Upper lobe of left lung (tissue), 6 donors: Measurements from ENCODE around the gene CENPM. TPM values are rescaled to one million over a fixed set of nuclear protein-coding genes. Genes with fewer than 3 reads are reported as not detected.

Experiments used
- ATAC-seq, 2 donors: fragments of 200-7000 bp; cut with Tn5 transposase; one replicate each; pipeline ENCODE4 v1.9.1; 2022; ENCODE audit warnings: mild to moderate bottlenecking in 2 of 2, moderate library complexity in 2 of 2; ENCODE audit not compliant: low FRiP score in 2 of 2
- DNase-seq, 2 donors: peaks; one replicate each; pipeline ENCODE4 v3.0.0-alpha.2; 2019 to 2020
- H3K27ac ChIP-seq, 4 donors: fragments of 200-600 bp; sonication (generic); one replicate each; pipeline ENCODE4 v1.5.1; 2016 to 2019
- H3K27me3 ChIP-seq, 4 donors: fragments of 200-600 bp; sonication (generic); one replicate each; pipeline ENCODE4 v1.5.1; 2017 to 2019
- H3K36me3 ChIP-seq, 4 donors: fragments of 200-600 bp; sonication (generic); one replicate each; pipeline ENCODE4 v1.5.1; 2016 to 2019
- H3K4me1 ChIP-seq, 4 donors: fragments of 200-600 bp; sonication (generic); one replicate each; pipeline ENCODE4 v1.5.1; 2018 to 2019
- H3K4me3 ChIP-seq, 4 donors: fragments of 200-600 bp; sonication (generic); one replicate each; pipeline ENCODE4 v1.5.1; 2017 to 2019; ENCODE audit warnings: mild to moderate bottlenecking in 2 of 4, moderate library complexity in 1 of 4
- H3K9me3 ChIP-seq, 4 donors: fragments of 200-600 bp; sonication (generic); one replicate each; pipeline ENCODE4 v1.5.1; 2018 to 2019
- CTCF ChIP-seq, 6 experiments: fragments of 450-650 bp in 4 of 6; fragments of 200-600 bp in 2 of 6; sonication (generic) in 2 of 6; IDR thresholded peaks; one replicate each; pipeline ENCODE4 v1.5.1; 2016 to 2019; ENCODE audit warnings: antibody characterized with exemption in 6 of 6
- EP300 ChIP-seq, 4 donors: sonication (generic); formaldehyde crosslinking; IDR thresholded peaks; one replicate each; pipeline ENCODE4 v1.5.1; 2017; ENCODE audit warnings: antibody characterized with exemption in 4 of 4, control low read depth in 2 of 4
- POLR2A ChIP-seq, 4 donors: fragments of 450-650 bp; IDR thresholded peaks; one replicate each; pipeline ENCODE4 v1.5.1; 2016 to 2017; ENCODE audit warnings: antibody characterized with exemption in 4 of 4, mild to moderate bottlenecking in 2 of 4
- POLR2AphosphoS5 ChIP-seq, 2 donors: sonication (generic); formaldehyde crosslinking; IDR thresholded peaks; one replicate each; pipeline ENCODE4 v1.5.1; 2017; ENCODE audit warnings: antibody characterized with exemption in 2 of 2
- WGBS, 2 donors: methylation state at CpG; one replicate each; pipeline ENCODE4 v1.1.5; 2017 to 2018; 5-methylcytosine and 5-hydroxymethylcytosine counted together
- total RNA-seq, 6 donors: library from RNA; depleted of rRNA in 4 of 6; stranded (reverse); fragments of >200 nt in 4 of 6; gene quantifications; one replicate each; pipeline versions ENCODE4 v1.1.0 to v1.2.1, GENCODE V29; 2016 to 2021
- donor health status: DM: no; HTN: no; CAD: no; lungs with moderate emphysema.
- donor health status: DM: no; HTN: yes; CAD: no; lungs with severe emphysema.

The CENPM gene
- total RNA-seq, 6 donors from 2014 or later: 1.9 to 9.9 (median 7.3) TPM; not detected in 1

GRCh38 chr22:41902932-41903421 is 44.0 kb downstream of the CENPM start:
- peaks cover 34 to 98% (median 85%) of the 10 kb centered on the region in 4 donors for H3K36me3 ChIP-seq
- no peak for ATAC-seq
- peaks cover 0 to 4% (median 0%) of the 10 kb centered on the region in 4 donors for H3K4me1 ChIP-seq
- no peak overlapping the region for H3K4me3 ChIP-seq
- no peaks in the 10 kb centered on the region for H3K27me3 ChIP-seq
- WGBS, 2 donors: 86 to 100% methylated on average over 2 to 8 of the region's 15 CpGs
- no peaks in the 10 kb centered on the region for H3K9me3 ChIP-seq
- no peak overlapping the region for H3K27ac ChIP-seq
- peak in 1 of 2 donors; percentile 66 for DNase-seq
- no peak for TF ChIP-seq EP300 (IDR thresholded peaks at IDR 0.05)
- TF ChIP-seq CTCF (IDR thresholded peaks at IDR 0.05): no peak
- no peak for TF ChIP-seq POLR2A (IDR thresholded peaks at IDR 0.05)
- TF ChIP-seq POLR2AphosphoS5 (IDR thresholded peaks at IDR 0.05): no peak

GRCh38 chr22:41902016-41902415 is 44.9 kb downstream of the CENPM start:
- H3K27me3 ChIP-seq: no peaks in the 10 kb centered on the region
- DNase-seq: no peak
- H3K36me3 ChIP-seq: peaks cover 42 to 100% (median 91%) of the 10 kb centered on the region in 4 donors
- ATAC-seq: no peak
- H3K4me3 ChIP-seq: no peak overlapping the region
- H3K27ac ChIP-seq: no peak overlapping the region
- WGBS, 2 donors: 93 to 96% methylated on average over 7 of the region's 7 CpGs
- H3K9me3 ChIP-seq: no peaks in the 10 kb centered on the region
- TF ChIP-seq POLR2AphosphoS5 (IDR thresholded peaks at IDR 0.05) (no peak), POLR2A (IDR thresholded peaks at IDR 0.05) (no peak), CTCF (IDR thresholded peaks at IDR 0.05) (no peak), EP300 (IDR thresholded peaks at IDR 0.05) (no peak)
- H3K4me1 ChIP-seq: no peaks in the 10 kb centered on the region

- Histone ChIP-seq H3K36me3 (peaks cover 38 to 100% (median 97%) of the 10 kb centered on the region in 4 donors), H3K9me3 (no peaks in the 10 kb centered on the region), H3K4me1 (no peaks in the 10 kb centered on the region), H3K4me3 (no peak overlapping the region), H3K27ac (no peak overlapping the region), H3K27me3 (no peaks in the 10 kb centered on the region)
- TF ChIP-seq CTCF (IDR thresholded peaks at IDR 0.05) (no peak), POLR2A (IDR thresholded peaks at IDR 0.05) (no peak), EP300 (IDR thresholded peaks at IDR 0.05) (no peak), POLR2AphosphoS5 (IDR thresholded peaks at IDR 0.05) (no peak)
- ATAC-seq: no peak
- 94 to 97% methylated on average over 7 to 8 of the region's 8 CpGs for WGBS, 2 donors
- DNase-seq: no peak
Measured at GRCh38 chr22:41900652-41901312, 46.2 kb downstream of the CENPM start.

- Histone ChIP-seq H3K27me3 (no peaks in the 10 kb centered on the region), H3K36me3 (peaks cover 41 to 100% (median 97%) of the 10 kb centered on the region in 4 donors), H3K4me3 (no peak overlapping the region), H3K9me3 (no peaks in the 10 kb centered on the region), H3K4me1 (no peaks in the 10 kb centered on the region), H3K27ac (no peak overlapping the region)
- no peak for DNase-seq
- 93 to 98% methylated on average over 9 to 13 of the region's 13 CpGs for whole genome bisulfite sequencing, 2 donors
- no peak for ATAC-seq
- TF ChIP-seq CTCF (IDR thresholded peaks at IDR 0.05) (no peak), POLR2A (IDR thresholded peaks at IDR 0.05) (no peak), POLR2AphosphoS5 (IDR thresholded peaks at IDR 0.05) (no peak), EP300 (IDR thresholded peaks at IDR 0.05) (no peak)
Measured at GRCh38 chr22:41899992-41900651, 46.8 kb downstream of the CENPM start.
